Mammary epithelial cell (primary cell): Measurements from ENCODE around the gene EXTL1.

Source experiments
- CTCF ChIP-seq, 2 donors: IDR thresholded peaks in 1 of 2; conservative IDR thresholded peaks in 1 of 2; 2 replicates each; pipeline ENCODE4 v1.5.1; 2011 to 2012; ENCODE audit warnings: inconsistent platforms in 2 of 2, low read length in 2 of 2, mild to moderate bottlenecking in 2 of 2, control low read depth in 1 of 2, low read depth in 1 of 2; ENCODE audit not compliant: insufficient read depth in 1 of 2; ENCODE audit errors: extremely low read depth in 1 of 2
- EZH2 ChIP-seq: IDR thresholded peaks from 2 replicates; pipeline ENCODE4 v1.6.1; 2012; ENCODE audit warnings: low read length, inconsistent platforms, borderline replicate concordance

DNA sequence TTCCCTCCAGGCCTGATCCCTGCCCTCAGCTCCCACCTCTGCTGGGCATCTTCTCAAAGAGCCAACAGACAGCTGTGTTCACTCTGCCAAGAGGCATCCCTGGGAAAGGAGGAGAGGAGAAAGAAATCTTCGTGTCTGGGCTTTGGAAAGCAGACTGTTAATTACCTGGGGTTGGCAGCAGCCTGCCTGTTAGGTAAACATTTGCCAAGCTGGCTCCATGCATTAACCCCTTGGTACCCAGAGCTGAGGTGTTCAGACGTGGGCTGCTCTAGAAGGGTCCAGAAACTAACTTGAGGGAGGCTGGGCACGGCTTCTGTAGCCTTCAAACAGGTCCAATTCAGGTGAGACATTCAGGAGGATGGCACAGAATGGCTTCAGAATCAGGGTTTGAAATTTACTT is 8.7 kb upstream of the EXTL1 start:
- TF ChIP-seq CTCF (conservative IDR thresholded peaks at IDR 0.05 in 1 of 2, IDR thresholded peaks at IDR 0.05 in 1 of 2; ENCODE audit: extremely low read depth in 1 of 2, insufficient read depth in 1 of 2, low read depth in 1 of 2, low read length in 2 of 2): no peak
- TF ChIP-seq EZH2: no peak
